Prostate gland (tissue), 2 donors: ENCODE measurements around the gene VTA1. TPM values are rescaled to one million over a fixed set of nuclear protein-coding genes. Genes with fewer than 3 reads are reported as not detected.

Experiments
- DNase-seq: peaks from one replicate; pipeline ENCODE4 v3.0.0-alpha.2; 2019; ENCODE audit warnings: low spot score
- H3K27ac ChIP-seq, 2 donors: fragments of 200-600 bp; sonication (generic); 2 replicates each; pipeline ENCODE4 v1.5.1; 2017 to 2019
- H3K27me3 ChIP-seq: fragments of 200-600 bp; sonication (generic); replicated peaks from 2 replicates; pipeline ENCODE4 v1.5.1; 2019; ENCODE audit not compliant: insufficient read depth
- H3K36me3 ChIP-seq, 2 donors: fragments of 200-600 bp; sonication (generic); 1 replicate in 1 of 2; 2 replicates in 1 of 2; pipeline versions ENCODE4 v1.5.1 to v1.8.1; 2017 to 2019
- H3K4me1 ChIP-seq: fragments of 200-600 bp; sonication (generic); replicated peaks from 2 replicates; pipeline ENCODE4 v1.5.1; 2019
- H3K4me3 ChIP-seq, 2 donors: fragments of 200-600 bp; sonication (generic); 2 replicates each; pipeline ENCODE4 v1.5.1; 2017 to 2019
- H3K9me3 ChIP-seq: fragments of 200-600 bp; sonication (generic); 2 replicates; pipeline ENCODE4 v1.5.1; 2017
- CTCF ChIP-seq, 4 experiments: fragments of 200-600 bp in 2 of 4; fragments of 450-650 bp in 2 of 4; sonication (generic) in 2 of 4; IDR thresholded peaks; 1 replicate in 3 of 4; 2 replicates in 1 of 4; pipeline ENCODE4 v1.5.1; 2016 to 2019; ENCODE audit warnings: antibody characterized with exemption in 4 of 4, mild to moderate bottlenecking in 2 of 4, moderate library complexity in 2 of 4
- POLR2A ChIP-seq: fragments of 450-650 bp; IDR thresholded peaks from one replicate; pipeline ENCODE4 v1.6.1; 2016; ENCODE audit warnings: antibody characterized with exemption, mild to moderate bottlenecking
- POLR2AphosphoS5 ChIP-seq: sonication (generic); formaldehyde crosslinking; IDR thresholded peaks from one replicate; pipeline ENCODE4 v1.6.1; 2017; ENCODE audit warnings: antibody characterized with exemption
- WGBS: methylation state at CpG from one replicate; pipeline ENCODE4 v1.1.5; 2018; 5-methylcytosine and 5-hydroxymethylcytosine counted together
- intact Hi-C: fragments of 100-400 bp; cut with DNase I; formaldehyde crosslinking; loops from one replicate; pipeline ENCODE4 v1.14.2; 2022
- total RNA-seq, 2 donors: library from RNA; depleted of rRNA; stranded (reverse); fragments of >200 nt; gene quantifications; one replicate each; pipeline ENCODE4 v1.1.0, GENCODE V29; 2016

VTA1 gene
- total RNA-seq, 2 donors from 2014 or later: 38.5 to 44.7 TPM

DNA sequence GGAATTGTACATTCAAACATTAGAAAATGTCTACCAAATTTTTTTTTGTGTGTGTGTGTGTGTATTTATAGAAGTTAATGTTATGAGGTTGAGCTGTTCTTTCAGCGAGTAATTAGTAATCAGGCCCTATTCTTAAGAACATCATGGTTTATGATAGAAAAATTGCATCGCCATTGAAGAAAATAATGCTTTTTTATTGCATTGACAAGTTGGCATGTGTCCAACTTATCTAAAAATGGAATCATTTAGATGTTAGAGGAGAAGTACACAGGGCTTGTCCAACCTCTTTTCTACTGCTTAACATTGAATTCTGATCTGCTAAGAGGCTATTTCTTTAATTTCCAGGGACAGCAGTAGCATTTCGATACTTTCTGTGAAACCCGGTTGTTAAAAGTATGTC, 93.1 kb downstream of the VTA1 start:
- Histone ChIP-seq H3K36me3 (no peaks in the 10 kb centered on the region), H3K4me3 (no peak overlapping the region), H3K9me3 (no peaks in the 10 kb centered on the region), H3K27ac (no peak overlapping the region), H3K27me3 (no peaks in the 10 kb centered on the region), H3K4me1 (no peaks in the 10 kb centered on the region)
- TF ChIP-seq POLR2AphosphoS5 (no peak), CTCF (IDR thresholded peaks at IDR 0.05) (no peak), POLR2A (no peak)
- whole genome bisulfite sequencing: 90% methylated on average over 4 of the region's 4 CpGs
- DNase-seq: no peak
- intact Hi-C loops: no loop called here

DNA sequence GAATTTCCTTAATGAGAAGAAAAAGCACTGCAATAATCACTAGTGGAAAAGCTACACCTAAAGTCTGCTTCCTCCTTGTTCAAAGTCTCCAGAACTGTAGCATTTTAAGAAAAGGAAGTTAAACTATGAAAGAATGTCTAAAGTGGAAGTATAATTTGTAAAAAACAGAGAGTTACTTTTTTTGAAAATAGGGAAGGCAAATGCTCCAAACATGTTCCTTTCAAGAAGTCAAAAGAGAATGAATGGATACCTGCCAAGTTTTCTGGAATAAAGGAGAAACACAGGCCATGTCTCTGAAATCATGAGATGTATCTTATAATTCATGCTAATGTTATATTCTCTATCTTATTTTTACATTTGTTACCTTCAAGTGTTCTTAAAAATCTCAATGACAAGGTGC, 94.0 kb downstream of the VTA1 start:
- Histone ChIP-seq H3K36me3 (no peaks in the 10 kb centered on the region), H3K9me3 (no peaks in the 10 kb centered on the region), H3K4me1 (no peaks in the 10 kb centered on the region), H3K27me3 (no peaks in the 10 kb centered on the region), H3K27ac (no peak overlapping the region), H3K4me3 (no peak overlapping the region)
- no peak for TF ChIP-seq POLR2AphosphoS5
- no peak for TF ChIP-seq CTCF (IDR thresholded peaks at IDR 0.05)
- TF ChIP-seq POLR2A: no peak
- DNase-seq: no peak
- intact Hi-C loops: no loop called here

DNA sequence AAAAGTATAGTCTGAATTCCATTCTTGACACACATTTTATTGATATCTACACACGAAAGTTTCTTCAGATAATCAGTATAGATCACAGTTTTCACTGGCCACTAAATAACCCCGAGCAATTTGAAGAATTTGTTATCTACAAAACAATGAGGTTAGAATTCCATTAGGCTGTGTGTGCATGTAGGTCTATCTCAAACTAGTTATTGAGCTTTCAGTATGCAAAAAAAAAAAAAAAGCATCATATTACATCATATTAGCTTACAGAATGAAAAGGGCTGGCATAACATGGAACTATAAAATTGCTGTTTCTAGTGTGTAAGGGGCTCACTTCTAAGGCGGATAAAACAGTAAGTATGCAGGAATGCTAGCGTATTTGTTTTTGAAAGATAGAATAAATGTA, 95.2 kb downstream of the VTA1 start:
- Histone ChIP-seq H3K4me1 (no peaks in the 10 kb centered on the region), H3K4me3 (no peak overlapping the region), H3K27ac (no peak overlapping the region), H3K27me3 (no peaks in the 10 kb centered on the region), H3K36me3 (no peaks in the 10 kb centered on the region), H3K9me3 (no peaks in the 10 kb centered on the region)
- 43% methylated on average over 4 of the region's 4 CpGs for WGBS
- intact Hi-C loops: no loop called here
- no peak for DNase-seq
- TF ChIP-seq CTCF (IDR thresholded peaks at IDR 0.05): no peak
- TF ChIP-seq POLR2A: no peak
- TF ChIP-seq POLR2AphosphoS5: no peak

- 89% methylated on average over 6 of the region's 6 CpGs for WGBS
- no peaks in the 10 kb centered on the region for H3K27me3 ChIP-seq
- intact Hi-C loops: no loop called here
Observed at GRCh38 chr6:142246960-142247359, 99.9 kb downstream of the VTA1 start.

More at GRCh38 chr6:142246960-142247359, 99.9 kb downstream of the VTA1 start:
- H3K27ac ChIP-seq: no peak overlapping the region
- no peaks in the 10 kb centered on the region for H3K9me3 ChIP-seq
- DNase-seq: no peak
- no peak overlapping the region for H3K4me3 ChIP-seq
- H3K36me3 ChIP-seq: no peaks in the 10 kb centered on the region
- TF ChIP-seq POLR2AphosphoS5 (no peak), CTCF (IDR thresholded peaks at IDR 0.05) (no peak), POLR2A (no peak)
- no peaks in the 10 kb centered on the region for H3K4me1 ChIP-seq
